NCI-H460 (cell line): Measurements from ENCODE around the gene TMEM100. TPM values are rescaled to one million over a fixed set of nuclear protein-coding genes. Genes with fewer than 3 reads are reported as not detected.

Source experiments
- DNase-seq: peaks from one replicate; pipeline ENCODE4 v3.0.0-alpha.2; 2016; ENCODE audit warnings: low read depth; ENCODE audit errors: extremely low read depth
- polyA plus RNA-seq: library from polyadenylated mRNA; depleted of rRNA; stranded (reverse); fragments of >200 nt; gene quantifications from 2 replicates; pipeline ENCODE4 v1.2.3, GENCODE V29; 2014; cell fraction: nucleus; rRNA removed
- total RNA-seq: library from RNA; depleted of rRNA; stranded (reverse); fragments of >200 nt; shearing (Covaris generic); gene quantifications from 2 replicates; pipeline ENCODE4 v1.2.3, GENCODE V29; 2014; rRNA removed

TMEM100 gene, protein sequence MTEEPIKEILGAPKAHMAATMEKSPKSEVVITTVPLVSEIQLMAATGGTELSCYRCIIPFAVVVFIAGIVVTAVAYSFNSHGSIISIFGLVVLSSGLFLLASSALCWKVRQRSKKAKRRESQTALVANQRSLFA
- total RNA-seq, result 43.0 and 49.6 TPM in 2 replicates
- 14.3 and 23.2 TPM in 2 replicates for polyA plus RNA-seq

DNA sequence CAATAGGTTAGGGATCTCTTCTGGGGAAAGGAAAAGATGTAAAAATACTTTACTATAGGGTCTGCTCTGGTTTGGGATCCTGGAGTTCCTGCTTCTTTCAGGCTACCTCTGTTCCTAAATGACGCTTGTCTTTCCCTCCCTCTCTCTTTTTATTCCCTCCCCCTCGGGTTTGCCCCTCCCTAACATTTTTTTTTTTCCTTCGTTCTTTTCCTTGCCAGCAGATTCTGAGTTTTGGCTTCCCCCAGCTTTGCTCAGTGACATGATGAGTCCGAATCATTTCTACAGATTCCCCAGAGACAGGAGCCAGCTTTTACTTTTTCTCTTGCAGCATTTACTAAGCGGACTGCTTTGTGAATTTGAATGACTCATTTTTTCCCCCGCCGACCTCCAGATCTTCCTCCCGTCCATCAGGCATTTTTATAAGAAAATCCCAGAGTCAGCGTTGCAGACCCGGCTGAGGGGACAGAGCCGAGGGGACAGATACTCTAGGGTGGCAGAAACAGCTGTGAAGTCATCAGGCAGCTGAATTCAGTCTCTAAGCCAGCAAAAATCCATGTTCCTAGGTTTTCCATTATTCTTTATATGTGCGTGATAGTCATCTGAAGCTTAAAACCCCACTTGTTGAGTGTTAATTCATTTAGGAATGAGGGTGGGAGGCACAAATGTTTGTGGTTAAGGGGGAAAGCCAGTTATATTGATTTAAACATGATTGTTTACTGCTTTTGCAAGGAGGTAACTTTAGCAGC is at the start of gene TMEM100:
TMEM100 (minus strand) TSS at position 123 of the 746 bp plus-strand sequence. CDS start 1,794 bp downstream, outside the sequence.
- no peak for DNase-seq

DNA sequence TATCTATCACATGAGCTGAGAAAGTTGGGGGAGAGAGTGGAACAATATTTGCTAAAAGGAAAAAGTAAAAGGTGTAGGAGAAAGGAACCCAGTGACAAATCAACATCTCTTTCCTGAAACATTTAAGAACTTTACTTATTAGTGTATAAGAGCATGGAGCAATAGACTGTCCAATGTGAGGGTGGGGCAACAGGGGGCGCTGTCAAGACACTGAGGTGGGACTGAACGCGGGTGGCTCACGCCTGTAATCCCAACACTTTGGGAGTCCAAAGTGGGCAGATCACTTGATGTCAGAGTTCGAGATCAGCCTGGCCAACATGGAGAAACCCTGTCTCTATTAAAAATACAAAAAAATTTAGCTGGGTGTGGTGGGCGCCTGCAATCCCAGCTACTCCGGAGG is 49.4 kb upstream of the TMEM100 start:
- no peak for DNase-seq

DNA sequence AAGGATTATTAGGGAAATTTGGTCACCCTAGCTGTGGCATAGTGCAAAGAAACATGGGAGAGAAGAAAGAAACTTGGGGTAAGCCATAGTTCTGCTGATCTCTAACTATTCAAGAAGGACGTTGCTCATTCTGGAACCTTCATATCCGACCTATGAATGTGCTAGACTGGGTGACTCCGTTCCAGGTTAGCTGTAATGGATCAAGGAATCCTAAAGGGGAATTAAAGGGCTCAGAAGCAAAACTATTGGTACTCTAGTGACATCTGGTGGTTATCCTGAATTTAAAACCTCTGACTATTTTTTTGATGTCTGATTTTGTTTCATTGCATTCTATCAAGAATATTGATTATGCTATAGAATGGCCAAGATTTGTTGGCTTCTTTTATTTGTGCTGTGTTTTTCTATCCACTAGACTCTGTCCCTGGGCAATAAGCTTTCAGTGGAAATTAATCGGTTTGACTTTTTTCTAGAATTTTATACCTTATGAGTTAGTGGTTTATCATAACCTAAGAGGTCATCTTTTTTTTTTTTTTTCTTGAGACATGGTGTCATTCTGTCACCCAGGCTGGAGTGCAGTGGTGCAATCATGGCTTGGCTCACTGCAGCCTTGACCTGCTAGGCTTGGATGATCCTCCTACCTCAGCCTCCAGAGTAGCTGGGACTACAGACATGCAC is 47.7 kb upstream of the TMEM100 start:
- peak; percentile 77 for DNase-seq

DNA sequence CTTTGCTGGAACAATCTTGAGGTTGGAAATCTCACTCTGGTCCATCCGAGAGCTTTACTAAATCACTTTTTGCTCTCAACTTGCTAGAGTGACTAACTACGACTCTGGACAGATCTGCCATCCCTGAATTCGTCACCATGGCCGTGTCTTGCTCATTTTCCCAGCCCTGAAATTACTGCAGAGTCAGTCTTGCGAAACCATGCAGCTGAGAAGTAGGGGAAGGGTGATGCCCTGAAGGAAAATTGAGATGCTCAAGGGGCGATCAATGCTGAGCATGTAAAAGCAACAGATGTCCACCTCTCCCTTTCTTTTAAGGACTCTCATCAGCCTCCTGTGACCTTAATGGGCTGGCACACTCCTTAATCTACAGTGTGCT is 46.9 kb upstream of the TMEM100 start:
- peak; percentile 45 for DNase-seq

DNA sequence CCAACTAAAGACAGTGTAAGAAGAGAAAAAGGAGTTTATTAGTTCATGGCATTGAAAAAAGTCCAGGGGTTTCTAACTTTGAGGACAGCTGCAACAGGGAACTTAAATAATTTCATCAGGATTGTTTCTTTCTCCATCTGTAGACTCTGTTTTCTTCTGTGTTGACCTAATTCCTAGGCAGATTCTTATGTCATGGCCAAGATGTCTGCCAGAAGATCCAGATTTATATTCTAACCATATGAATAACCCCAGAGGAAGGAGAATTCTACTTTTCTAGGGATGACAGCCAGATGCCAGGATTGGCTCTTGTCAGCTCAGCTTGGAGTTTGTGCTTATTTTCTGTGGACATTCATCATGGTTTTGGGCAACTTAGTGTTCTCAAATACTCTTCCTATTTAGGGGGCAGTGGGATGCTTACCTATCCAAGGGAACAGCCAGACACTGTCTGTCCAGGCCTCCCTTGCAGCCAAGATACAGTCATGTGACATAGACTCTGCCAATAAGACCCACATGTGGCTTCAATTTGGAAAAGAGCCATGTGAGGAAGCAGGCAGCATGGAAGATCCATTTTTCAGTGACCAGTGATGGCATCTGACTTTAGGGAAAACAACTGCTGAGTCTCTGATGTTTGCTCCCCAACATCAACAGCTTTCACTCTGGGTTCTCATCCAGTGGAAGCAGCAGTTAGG is 46.4 kb upstream of the TMEM100 start:
- DNase-seq, result no peak

DNA sequence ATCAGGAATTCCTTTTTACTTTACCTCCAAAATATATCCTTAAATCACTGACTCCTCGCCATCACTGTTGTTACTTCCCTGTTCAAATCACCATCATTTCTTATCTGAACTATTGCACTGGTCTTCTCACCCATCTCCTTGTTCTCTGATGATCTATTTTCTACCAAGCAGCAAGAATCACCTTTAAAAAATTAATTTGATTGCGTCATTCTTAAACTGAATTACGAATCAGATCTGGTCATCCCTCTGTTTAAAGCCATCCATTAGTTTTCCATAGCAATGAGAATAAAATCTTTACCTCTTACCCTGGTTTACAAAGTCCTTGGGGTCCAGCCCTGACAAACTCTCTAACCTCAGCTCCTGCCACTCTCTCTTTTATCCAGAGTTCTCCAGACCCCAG is 42.8 kb upstream of the TMEM100 start:
- DNase-seq, result no peak

DNA sequence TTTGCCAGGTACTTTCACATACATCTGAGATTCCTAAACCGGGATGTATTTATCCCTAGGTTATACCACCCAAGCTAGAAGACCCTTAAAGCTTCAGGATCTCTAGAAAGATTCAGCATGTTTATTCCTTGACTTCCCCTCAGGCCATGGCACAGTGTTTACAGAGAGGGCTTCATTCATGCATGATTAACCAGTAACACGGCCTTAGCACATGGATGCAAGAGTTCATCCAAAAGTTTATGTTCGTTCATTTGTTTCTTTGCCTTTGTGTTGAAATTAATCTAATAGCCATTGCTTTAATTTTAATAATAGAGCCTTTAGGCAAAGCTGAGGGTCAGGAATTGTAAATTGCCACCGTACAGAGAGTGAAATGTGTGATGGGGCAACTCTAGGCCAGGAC is 41.9 kb upstream of the TMEM100 start:
- no peak for DNase-seq

DNA sequence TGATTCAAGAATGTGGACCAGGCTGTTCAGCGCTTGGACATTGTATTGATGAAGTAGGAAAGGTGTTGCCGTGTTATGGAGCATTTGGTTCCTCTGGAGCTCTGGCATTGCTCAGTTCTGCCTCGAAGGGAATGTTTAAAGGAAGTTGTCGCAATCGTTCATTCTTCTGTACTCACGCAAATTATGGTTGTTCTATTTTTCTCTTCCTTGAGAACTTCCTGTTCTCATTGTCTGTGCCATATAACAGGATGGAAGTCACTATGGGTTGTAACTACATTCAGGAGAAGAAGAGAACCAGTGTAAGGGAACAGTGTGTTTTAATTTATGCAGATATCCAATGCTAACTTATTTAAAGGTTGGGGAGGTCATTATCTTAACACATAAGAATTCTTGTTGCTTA is 41.2 kb upstream of the TMEM100 start:
- no peak for DNase-seq

DNA sequence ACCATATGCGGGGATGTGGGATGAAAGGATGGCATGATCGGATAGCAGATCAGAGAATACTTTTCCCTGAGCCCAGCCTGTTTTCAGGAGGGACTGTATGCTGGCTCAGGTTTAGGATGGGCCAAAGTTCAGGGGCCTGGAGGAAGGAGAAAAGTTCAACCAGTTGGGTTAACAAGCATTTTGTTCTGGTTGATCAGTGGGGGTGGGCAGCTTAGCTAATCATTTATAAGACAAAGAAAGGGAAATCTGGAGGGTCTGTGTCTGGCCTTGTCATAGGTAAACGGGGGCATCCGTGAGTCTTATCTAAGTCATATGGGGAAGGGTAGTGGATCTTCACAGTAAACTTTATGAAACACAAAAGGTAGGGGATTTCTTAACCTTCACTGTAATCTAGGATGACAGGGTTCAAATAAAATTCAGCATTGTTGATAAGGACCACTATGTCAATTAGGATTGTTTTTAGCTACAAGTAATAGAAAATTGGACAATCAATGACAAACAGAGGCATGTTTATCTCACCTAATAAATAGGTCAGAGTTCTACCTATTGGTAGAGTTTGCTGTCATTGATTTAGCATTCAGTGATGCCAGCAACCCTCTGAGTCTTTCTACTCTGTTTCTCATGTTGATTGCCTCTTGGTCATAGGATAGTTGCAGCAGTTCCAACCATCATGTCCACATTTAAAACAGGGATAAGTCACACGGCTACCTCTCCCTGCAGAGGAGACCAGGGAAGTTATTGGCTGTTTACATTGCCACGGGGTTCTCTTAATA is 39.6 kb upstream of the TMEM100 start:
- DNase-seq, result no peak

DNA sequence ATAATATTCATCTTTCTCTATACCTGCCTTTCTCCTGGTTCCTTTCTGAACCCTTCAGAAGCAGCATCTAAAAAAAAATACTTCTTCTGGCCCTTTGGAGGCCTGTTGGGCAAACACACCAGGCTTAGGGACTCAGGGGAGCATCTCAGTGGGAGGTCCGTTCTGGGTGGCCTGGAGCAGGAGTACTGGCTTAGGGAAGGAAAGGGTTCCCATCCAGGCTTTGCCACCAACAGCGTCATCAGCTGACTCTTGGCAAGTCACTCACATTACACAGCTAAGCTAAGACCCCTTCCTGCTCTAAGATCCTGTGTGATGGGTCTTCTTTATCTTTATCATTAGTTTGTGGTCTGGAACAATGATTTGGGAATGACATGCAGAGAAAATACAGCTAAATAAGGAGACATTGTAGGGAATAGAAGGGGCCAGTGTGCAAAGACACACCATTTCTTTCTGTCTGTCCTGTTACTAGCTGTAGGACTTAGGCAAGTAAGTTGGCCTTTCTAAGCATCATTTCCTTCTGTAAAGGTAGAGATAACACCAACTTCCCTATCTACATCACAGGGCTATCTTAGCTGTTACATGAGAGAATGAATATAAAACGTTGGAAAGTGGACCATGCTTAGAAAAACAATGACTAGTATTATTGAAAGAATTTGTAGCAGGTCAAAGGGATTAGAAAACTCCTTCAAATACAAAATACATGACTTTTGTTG is 38.1 kb upstream of the TMEM100 start:
- no peak for DNase-seq

DNA sequence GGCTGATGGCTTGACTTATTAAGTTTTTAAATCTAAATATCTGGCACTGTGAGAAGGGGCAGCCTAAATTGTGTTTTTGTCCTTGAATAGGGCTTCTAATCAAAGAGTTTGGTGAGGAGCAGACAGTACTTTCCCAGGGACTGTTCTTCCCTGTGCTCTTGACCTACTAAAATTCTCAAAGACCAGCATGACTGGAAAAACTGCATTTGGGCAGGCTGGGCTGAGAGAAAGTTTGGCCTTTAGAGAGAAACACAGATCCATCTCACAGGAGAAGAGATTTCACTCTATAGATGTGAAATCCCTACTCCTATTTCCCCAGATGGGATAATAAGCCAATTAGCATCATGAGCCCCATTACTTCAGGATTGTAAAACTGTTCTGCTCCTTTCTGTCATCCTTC is 35.5 kb upstream of the TMEM100 start:
- DNase-seq, result no peak

DNA sequence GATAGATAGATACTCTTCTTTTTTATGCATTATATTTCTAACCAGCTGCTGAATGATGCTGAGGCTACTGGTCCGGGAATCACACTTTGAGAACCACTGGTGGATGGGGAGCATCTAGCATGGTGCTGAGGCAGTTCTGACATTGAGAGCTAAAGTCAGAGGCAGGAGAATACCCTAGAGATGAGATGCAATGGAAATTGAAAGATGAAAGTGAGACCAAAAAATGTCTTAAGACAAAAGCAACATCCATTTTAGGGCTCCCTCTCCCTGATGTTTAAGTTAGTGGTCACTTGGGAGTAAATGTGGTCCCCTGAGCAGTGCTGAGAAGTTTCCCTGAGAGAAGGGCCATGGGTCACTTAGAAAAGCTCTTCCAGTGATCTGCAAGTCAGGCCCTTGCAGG is 35.0 kb upstream of the TMEM100 start:
- no peak for DNase-seq

DNA sequence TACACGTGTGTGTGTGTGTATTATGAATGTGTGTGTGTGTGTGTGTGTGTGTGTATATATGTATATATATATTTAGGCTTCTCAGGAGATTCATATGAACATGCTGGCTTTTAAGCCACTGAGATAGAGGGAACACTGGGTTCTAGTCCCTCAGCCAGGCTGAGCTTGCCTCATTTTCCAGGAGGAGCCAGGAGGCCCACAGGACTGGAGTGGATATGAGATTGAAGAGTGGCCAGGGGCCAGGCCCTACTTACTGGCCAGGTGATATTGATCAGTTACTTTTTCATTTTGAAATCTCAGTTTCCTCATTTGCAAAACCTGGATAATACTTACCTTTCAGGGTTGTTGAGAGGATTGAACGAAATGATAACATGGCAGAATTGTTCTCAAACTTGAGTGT is 34.0 kb upstream of the TMEM100 start:
- DNase-seq, result no peak

DNA sequence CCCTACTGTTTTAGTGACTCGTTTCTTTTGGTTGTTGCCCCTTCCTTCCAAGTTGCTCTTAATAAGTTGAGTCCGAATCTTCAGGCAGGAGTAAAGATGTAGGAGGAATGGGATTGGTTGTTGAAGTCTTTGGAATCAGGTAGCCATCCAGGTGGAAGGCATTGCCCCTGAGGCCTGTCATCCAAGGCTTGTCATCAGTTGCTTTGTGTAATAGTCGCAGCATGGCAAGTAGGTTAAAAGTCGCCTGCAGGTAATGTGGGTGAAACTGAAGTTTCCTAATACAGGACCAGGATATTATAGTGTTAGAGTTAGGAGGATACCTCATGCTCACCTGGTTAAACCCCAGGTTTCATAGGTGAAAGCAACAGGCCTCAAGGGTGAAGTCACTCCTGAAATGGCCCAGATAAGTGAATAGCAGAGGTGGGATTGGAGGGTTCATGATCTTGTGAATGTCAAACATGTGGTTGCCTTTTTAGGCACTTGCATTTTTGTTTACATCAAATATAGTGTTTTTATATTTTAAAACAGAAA is 29.1 kb upstream of the TMEM100 start:
- DNase-seq, result no peak

DNA sequence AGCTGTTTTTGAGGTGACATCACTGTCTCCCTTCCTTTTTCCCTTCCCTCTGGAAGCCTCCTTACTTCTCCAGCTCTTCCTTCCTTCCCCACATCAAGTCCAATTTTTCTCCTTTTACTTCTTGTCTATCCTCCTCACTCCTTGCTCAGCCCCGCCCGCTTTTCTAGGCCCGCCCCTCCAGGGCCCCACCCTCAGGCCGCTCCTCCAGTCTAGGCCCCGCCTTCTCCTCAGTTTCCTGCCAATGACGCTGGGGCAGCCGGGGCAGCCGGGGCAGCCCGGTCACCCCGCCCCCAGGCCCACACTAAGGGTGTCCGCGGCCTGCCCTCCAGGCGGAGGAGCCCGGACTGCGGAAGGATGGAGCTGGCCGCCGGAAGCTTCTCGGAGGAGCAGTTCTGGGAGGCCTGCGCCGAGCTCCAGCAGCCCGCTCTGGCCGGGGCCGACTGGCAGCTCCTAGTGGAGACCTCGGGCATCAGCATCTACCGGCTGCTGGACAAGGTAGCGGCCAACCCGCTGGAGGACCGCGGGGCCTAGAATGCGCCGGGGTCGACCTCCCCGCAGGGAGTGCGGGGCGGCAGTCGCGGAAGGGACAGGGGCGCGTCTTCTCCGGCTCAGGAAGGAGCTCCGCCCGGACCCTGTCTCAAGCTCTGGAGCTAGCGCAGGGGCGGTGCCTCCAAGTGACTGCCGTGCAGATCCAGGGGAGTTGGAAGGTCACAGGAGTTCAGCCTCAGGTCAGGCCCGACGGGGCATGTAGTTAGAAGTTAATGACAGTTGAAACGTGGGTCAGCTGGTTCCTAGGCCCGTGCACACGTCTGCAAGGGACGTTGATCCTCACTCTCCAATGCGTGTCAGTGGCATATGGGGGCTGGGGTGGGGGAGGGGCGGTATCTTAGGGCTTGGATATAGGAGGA is 28.3 kb upstream of the TMEM100 start, which contains the start of gene PCTP:
PCTP (plus strand) TSS at position 302 of the 908 bp plus-strand sequence; CDS start at position 355, 53 bp downstream.
- DNase-seq, result peak; percentile 88

DNA sequence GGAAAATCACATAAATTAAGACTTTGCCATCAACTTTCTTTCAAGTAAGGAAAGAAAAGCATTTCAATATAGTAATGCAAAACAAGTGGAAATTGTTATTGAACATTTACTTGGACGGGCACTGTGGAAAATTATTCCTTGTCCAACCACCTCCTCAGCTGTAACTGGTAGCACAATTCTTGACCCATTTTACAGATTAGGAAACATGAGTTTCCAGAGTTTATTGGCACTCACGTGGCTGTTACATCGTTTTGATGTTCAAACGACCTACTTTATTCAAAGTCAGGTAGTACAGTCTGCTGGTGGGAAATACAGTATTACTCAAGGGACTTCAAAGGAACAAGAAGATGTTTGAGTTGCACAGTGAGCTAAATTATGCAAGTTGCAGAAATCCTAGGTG is 27.3 kb upstream of the TMEM100 start:
- DNase-seq, result no peak

DNA sequence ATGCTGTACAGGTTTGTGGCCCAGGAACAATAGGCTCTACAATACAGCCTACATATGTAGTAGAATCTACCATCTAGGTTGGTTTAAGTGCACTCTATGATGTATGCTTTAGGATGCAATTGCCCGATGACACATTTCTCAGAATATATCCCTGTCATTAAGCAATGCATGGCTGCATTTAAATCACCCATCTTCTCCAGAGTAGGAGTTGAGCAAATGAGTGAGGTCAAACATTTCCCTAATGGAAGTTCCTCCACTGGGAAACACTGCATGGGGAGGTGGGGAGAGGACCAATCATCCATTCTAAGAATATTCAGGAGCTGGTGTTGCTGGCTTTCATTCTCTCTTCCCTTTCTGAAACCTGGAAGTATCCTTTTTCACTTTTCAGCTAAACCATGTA is 26.2 kb upstream of the TMEM100 start:
- no peak for DNase-seq

DNA sequence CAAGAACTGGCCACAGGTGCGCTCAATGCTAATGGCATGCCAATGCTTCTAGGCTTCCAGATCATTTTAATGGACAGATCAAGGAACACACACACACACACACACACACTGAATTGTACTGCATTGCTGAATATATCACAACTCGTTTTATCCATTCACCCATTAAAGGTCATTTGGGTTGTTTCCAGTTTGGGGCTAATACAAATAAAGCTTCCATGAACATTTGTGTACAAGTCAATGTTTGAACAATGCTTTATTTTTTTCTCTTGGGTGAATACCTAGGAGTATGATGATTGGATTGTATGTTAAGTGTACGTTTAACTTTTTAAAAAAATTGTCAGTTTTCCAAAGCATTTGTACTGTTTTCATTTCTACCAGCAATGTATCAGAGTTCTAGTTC is 24.5 kb upstream of the TMEM100 start:
- no peak for DNase-seq

DNA sequence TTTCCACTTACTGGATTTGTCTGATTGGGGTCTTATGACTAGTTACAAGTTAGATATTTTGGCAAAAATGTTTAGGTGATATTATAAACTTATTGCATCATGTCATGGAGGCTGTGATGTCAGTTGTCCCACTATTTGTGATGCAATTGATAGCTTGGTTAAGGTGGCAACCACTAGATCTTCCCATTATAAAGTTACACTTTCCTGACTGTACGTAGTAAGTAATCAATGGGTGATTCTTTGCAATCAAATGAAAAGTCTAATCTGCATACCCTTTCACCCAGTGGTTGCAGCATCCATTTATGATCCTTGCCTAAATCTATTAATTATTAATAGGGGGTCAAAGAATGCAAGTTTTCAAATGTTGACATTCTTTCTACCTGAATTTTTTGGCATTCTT is 23.8 kb upstream of the TMEM100 start:
- DNase-seq, result no peak
